HCT116 (cell line): ENCODE results near the gene KRT1. TPM values are rescaled to one million over a fixed set of nuclear protein-coding genes. Genes with fewer than 3 reads are reported as not detected.

Source experiments
- ATAC-seq: fragments of 200-7000 bp; cut with Tn5 transposase; 2 replicates; pipeline ENCODE4 v1.9.1; 2020; ENCODE audit warnings: mild to moderate bottlenecking, moderate library complexity
- BruUV-seq: library from RNA; stranded (reverse); fragments of 400-500 nt; replicated peaks from 2 replicates; lab custom pipeline; 2021; lab: Mats Ljungman, UMichigan
- CTCF ChIA-PET: fragments of 300-600 bp; sonication (Branson Sonifier 250); formaldehyde crosslinking; loops from one replicate; lab custom pipeline; 2021; ENCODE audit warnings: antibody characterized with exemption; lab: Charles Lee
- POLR2A ChIA-PET: fragments of 300-600, 350-600 bp; sonication (Branson Sonifier 250); formaldehyde crosslinking; loops from one replicate; lab custom pipeline; 2021; ENCODE audit warnings: antibody characterized with exemption; lab: Charles Lee
- RAD21 ChIA-PET, 2 experiments: fragments of 300-600 bp; sonication (Branson Sonifier 250); formaldehyde crosslinking; loops; one replicate each; lab custom pipeline; 2023; ENCODE audit warnings: low total read pairs in 2 of 2; ENCODE audit not compliant: uncharacterized antibody in 2 of 2, unreplicated experiment in 2 of 2, low non-redundant PET in 1 of 2; lab: Charles Lee
- DNase-seq: peaks from one replicate; pipeline ENCODE4 v3.0.0-alpha.2; 2010; ENCODE audit warnings: low read depth, low spot score
- H2AFZ ChIP-seq: fragments of 200-600 bp; shearing (Covaris generic), sonication (generic); 2 replicates; pipeline ENCODE4 v1.6.1; 2017; ENCODE audit warnings: low read depth, mixed run types, mixed read lengths, antibody characterized with exemption, low read length; ENCODE audit not compliant: poor library complexity, severe bottlenecking
- H3K27ac ChIP-seq: 2 replicates; pipeline ENCODE4 v1.5.1; 2012; ENCODE audit warnings: low read depth, low read length
- H3K27me3 ChIP-seq: fragments of 200-600 bp; sonication (generic); 2 replicates; pipeline ENCODE4 v1.6.1; 2016; ENCODE audit warnings: mixed run types, low read length, mixed read lengths; ENCODE audit not compliant: insufficient read depth
- H3K36me3 ChIP-seq, 2 experiments: fragments of 200-500 bp in 1 of 2; fragments of 200-600 bp in 1 of 2; sonication (Bioruptor generic) in 1 of 2; sonication (generic) in 1 of 2; 2 replicates each; pipeline versions ENCODE4 v1.5.1 to v1.6.1; 2014 to 2016; ENCODE audit warnings: low read length in 2 of 2, inconsistent platforms in 1 of 2, mixed read lengths in 1 of 2, mixed run types in 1 of 2; ENCODE audit not compliant: insufficient read depth in 2 of 2, control insufficient read depth in 1 of 2
- H3K4me1 ChIP-seq, 2 experiments: fragments of 200-600 bp in 1 of 2; sonication (generic) in 1 of 2; 2 replicates each; pipeline versions ENCODE4 v1.5.1 to v1.6.1; 2012 to 2017; ENCODE audit warnings: low read length in 2 of 2, inconsistent platforms in 1 of 2, mild to moderate bottlenecking in 1 of 2, mixed read lengths in 1 of 2, mixed run types in 1 of 2, moderate library complexity in 1 of 2; ENCODE audit not compliant: insufficient read depth in 2 of 2, control insufficient read depth in 1 of 2
- H3K4me2 ChIP-seq: fragments of 200-600 bp; sonication (generic); 2 replicates; pipeline ENCODE4 v1.6.1; 2017; ENCODE audit warnings: mixed run types, low read length, mixed read lengths
- H3K4me3 ChIP-seq, 2 experiments: fragments of 200-600 bp in 1 of 2; sonication (generic) in 1 of 2; replicated peaks in 1 of 2; 2 replicates each; pipeline ENCODE4 v1.5.1; 2011 to 2016; ENCODE audit warnings: low read length in 2 of 2, control low read depth in 1 of 2, low read depth in 1 of 2, mild to moderate bottlenecking in 1 of 2, mixed read lengths in 1 of 2, mixed run types in 1 of 2
- H3K79me2 ChIP-seq: fragments of 200-600 bp; sonication (generic); 2 replicates; pipeline ENCODE4 v1.6.1; 2017; ENCODE audit warnings: mild to moderate bottlenecking, mixed run types, low read length, moderate library complexity, mixed read lengths; ENCODE audit not compliant: insufficient read depth
- H3K9ac ChIP-seq: fragments of 200-600 bp; sonication (generic); 2 replicates; pipeline ENCODE4 v1.6.1; 2016; ENCODE audit warnings: low read length, mixed read lengths
- H3K9me2 ChIP-seq: fragments of 200-600 bp; sonication (generic), shearing (Covaris generic); 2 replicates; pipeline ENCODE4 v1.6.1; 2017; ENCODE audit warnings: mixed run types, mild to moderate bottlenecking, moderate library complexity; ENCODE audit not compliant: insufficient read depth
- H3K9me3 ChIP-seq, 2 experiments: fragments of 200-500 bp in 1 of 2; fragments of 200-600 bp in 1 of 2; sonication (Bioruptor generic) in 1 of 2; sonication (generic) in 1 of 2; 2 replicates each; pipeline ENCODE4 v1.6.1; 2014 to 2017; ENCODE audit warnings: low read length in 2 of 2, mixed read lengths in 2 of 2, inconsistent platforms in 1 of 2, low read depth in 1 of 2, mild to moderate bottlenecking in 1 of 2, mixed run types in 1 of 2, moderate library complexity in 1 of 2; ENCODE audit not compliant: control insufficient read depth in 1 of 2, insufficient read depth in 1 of 2
- H4K20me1 ChIP-seq: fragments of 200-600 bp; sonication (generic), shearing (Covaris generic); 2 replicates; pipeline ENCODE4 v1.6.1; 2017; ENCODE audit warnings: mixed run types, mild to moderate bottlenecking, moderate library complexity; ENCODE audit not compliant: insufficient read depth
- POLR2AphosphoS5 ChIP-seq: IDR thresholded peaks from 2 replicates; pipeline ENCODE4 v1.6.1; 2011; ENCODE audit warnings: mild to moderate bottlenecking, low read depth, low read length, moderate library complexity
- RAD21 ChIP-seq: IDR thresholded peaks from 2 replicates; pipeline ENCODE4 v1.6.1; 2012; ENCODE audit warnings: low read depth, mild to moderate bottlenecking
- REST ChIP-seq: IDR thresholded peaks from 2 replicates; pipeline ENCODE4 v1.6.1; 2012; ENCODE audit warnings: low read depth
- SP1 ChIP-seq: IDR thresholded peaks from 2 replicates; pipeline ENCODE4 v1.6.1; 2012; ENCODE audit warnings: low read depth
- TCF7L2 ChIP-seq: IDR thresholded peaks from 2 replicates; pipeline ENCODE4 v1.7.0; 2011; ENCODE audit warnings: borderline replicate concordance, inconsistent platforms; ENCODE audit not compliant: insufficient read depth, insufficient read length; ENCODE audit errors: extremely low read depth
- YY1 ChIP-seq: IDR thresholded peaks from 2 replicates; pipeline ENCODE4 v1.6.1; 2011; ENCODE audit warnings: low read length, low read depth, moderate library complexity, mild to moderate bottlenecking; ENCODE audit not compliant: insufficient replicate concordance; ENCODE audit errors: extremely low read depth
- ZBTB33 ChIP-seq: IDR thresholded peaks from 2 replicates; pipeline ENCODE4 v1.6.1; 2011; ENCODE audit warnings: mild to moderate bottlenecking, low read length, moderate library complexity; ENCODE audit not compliant: insufficient replicate concordance; ENCODE audit errors: extremely low read depth
- ZFX ChIP-seq: fragments of 450-650 bp; IDR thresholded peaks from 2 replicates; pipeline ENCODE4 v1.6.1; 2017
- ZNF274 ChIP-seq: fragments of 200-500 bp; sonication (Bioruptor generic); IDR thresholded peaks from 2 replicates; pipeline ENCODE4 v1.6.1; 2014; ENCODE audit warnings: mild to moderate bottlenecking, low read depth, low read length, inconsistent platforms
- intact Hi-C: fragments of 100-400 bp; cut with micrococcal nuclease; formaldehyde crosslinking; loops from 2 replicates; pipeline ENCODE4 v1.10.0; 2022
- total RNA-seq: library from RNA; stranded (reverse); gene quantifications from one replicate; pipeline ENCODE4 v1.2.1, GENCODE V29; 2021; ENCODE audit not compliant: unreplicated experiment

The KRT1 gene
- total RNA-seq, 1 experiment from 2014 or later, result 0.20 TPM

GRCh38 chr12:52655251-52655650 is 25.0 kb downstream of the KRT1 start (continued):
- TF ChIP-seq REST (no peak), POLR2AphosphoS5 (no peak)
- TF ChIP-seq, all 23 proteins: peak for 0

GRCh38 chr12:52651726-52652261 is 28.4 kb downstream of the KRT1 start, which contains the start of gene KRT2:
Gene KRT2 (minus strand): TSS chr12:52652211. CDS start chr12:52652142, 69 bp downstream.
- no TSS peak for BruUV-seq
- Histone ChIP-seq H3K4me1 (peaks cover 15 to 21% of the 10 kb centered on the region in 2 experiments), H2AFZ (no peak within 1 kb of the TSS), H4K20me1 (no peaks in the 10 kb centered on the region), H3K27me3 (0 out of 2 replicates have a peak, but pooled peaks cover 3% of the 10 kb centered on the region), H3K9me2 (no peaks in the 10 kb centered on the region), H3K79me2 (no peaks in the 10 kb centered on the region), H3K36me3 (no peaks in the 10 kb centered on the region), H3K4me3 (no peak within 1 kb of the TSS), H3K9ac (no peak within 1 kb of the TSS), H3K9me3 (no peaks in the 10 kb centered on the region), H3K4me2 (no peak within 1 kb of the TSS), H3K27ac (no peak within 1 kb of the TSS)
- POLR2A ChIA-PET, result no interaction called here
- ATAC-seq, result no peak
- TF ChIP-seq ZBTB33 (no peak), ZNF274 (no peak), TCF7L2 (no peak), RAD21 (no peak), ZFX (no peak), SP1 (no peak), YY1 (no peak), REST (no peak)
- RAD21 ChIA-PET, result no interaction called here
- DNase-seq, result no peak
- intact Hi-C loops, result no loop called here
- CTCF ChIA-PET, result no interaction called here
